ENCODE data around the gene FOXI2. TPM values are rescaled to one million over a fixed set of nuclear protein-coding genes. Genes with fewer than 3 reads are reported as not detected.

Gene FOXI2
- polyA plus RNA-seq, 1 donor, result not detected

- Histone ChIP-seq H3K27ac (ENCODE audit: low read length) (no peak overlapping the region), H3K4me3 (ENCODE audit: low read length) (no peak overlapping the region), H3K4me1 (ENCODE audit: control insufficient read depth, insufficient read depth, low read length) (no peaks in the 10 kb centered on the region), H3K36me3 (ENCODE audit: control insufficient read depth, insufficient read depth, low read length) (no peaks in the 10 kb centered on the region), H3K27me3 (ENCODE audit: control insufficient read depth, insufficient read depth, low read length) (peaks cover 4% of the 10 kb centered on the region), H3K9me3 (ENCODE audit: control insufficient read depth, low read depth, low read length) (no peaks in the 10 kb centered on the region)
- no CpG with 5 or more reads among the region's 2 CpGs for WGBS (ENCODE audit: insufficient coverage, low lambda C conversion rate)
- no peak for DNase-seq
Measured at GRCh38 chr10:127787873-127788272, 50.9 kb downstream of the FOXI2 start.

DNA sequence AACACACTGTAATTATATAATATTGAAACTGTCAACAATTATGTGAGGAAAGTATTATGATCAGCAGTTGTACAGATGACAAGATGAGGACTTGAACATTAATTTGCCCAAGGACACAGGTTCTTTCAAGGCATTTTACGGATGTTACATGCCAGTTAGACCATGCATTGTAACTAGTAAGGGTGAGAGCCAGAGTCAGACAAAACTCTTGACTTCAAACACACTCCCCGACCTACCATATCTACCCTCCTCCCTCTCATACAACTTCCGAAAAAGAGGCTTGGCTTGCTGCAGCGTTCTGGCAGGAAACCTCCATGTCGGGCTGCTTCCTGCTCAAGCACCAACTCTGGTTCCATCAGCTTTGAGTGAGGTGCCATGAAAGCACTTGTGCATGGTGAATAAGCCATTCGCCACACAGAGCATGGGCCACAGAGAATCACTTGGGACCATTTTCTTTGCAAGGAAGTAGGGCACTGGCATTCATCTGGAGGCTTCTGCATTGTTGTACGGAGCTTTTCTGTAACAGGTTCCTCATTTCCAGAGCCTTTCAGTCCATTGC, 53.2 kb downstream of the FOXI2 start:
- peaks cover 4% of the 10 kb centered on the region for H3K27me3 ChIP-seq (ENCODE audit: control insufficient read depth, insufficient read depth, low read length)
- no peaks in the 10 kb centered on the region for H3K4me1 ChIP-seq (ENCODE audit: control insufficient read depth, insufficient read depth, low read length)
- no peaks in the 10 kb centered on the region for H3K36me3 ChIP-seq (ENCODE audit: control insufficient read depth, insufficient read depth, low read length)
- WGBS (ENCODE audit: insufficient coverage, low lambda C conversion rate), result no CpG with 5 or more reads among the region's 7 CpGs
- H3K4me3 ChIP-seq (ENCODE audit: low read length), result no peak overlapping the region
- H3K9me3 ChIP-seq (ENCODE audit: control insufficient read depth, low read depth, low read length), result no peaks in the 10 kb centered on the region
- no peak for DNase-seq
- H3K27ac ChIP-seq (ENCODE audit: low read length), result no peak overlapping the region

Other genes starting within 250 kb of the FOXI2 start
- gene NPS, start 187.9 kb upstream of the FOXI2 start, polyA plus RNA-seq, result not detected
- gene CLRN3, start 155.8 kb downstream of the FOXI2 start, polyA plus RNA-seq, result 121 TPM
- 21.6 TPM for gene PTPRE, start 169.9 kb downstream of the FOXI2 start, polyA plus RNA-seq

All from large intestine (tissue), 3 donors.